CD14-positive monocyte (primary cell): ENCODE data around the gene PGD. TPM values are rescaled to one million over a fixed set of nuclear protein-coding genes. Genes with fewer than 3 reads are reported as not detected.

Experiments
- DNase-seq, 3 donors: peaks; one replicate each; pipeline ENCODE4 v3.0.0-alpha.2; 2011 to 2022
- H2AFZ ChIP-seq: 2 replicates; pipeline ENCODE4 v1.6.0; 2012; ENCODE audit warnings: mild to moderate bottlenecking, low read depth, low read length, inconsistent platforms; ENCODE audit not compliant: insufficient read depth, poor library complexity, severe bottlenecking
- H3K27ac ChIP-seq, 2 donors: 1 replicate in 1 of 2; 2 replicates in 1 of 2; pipeline ENCODE4 v1.5.1; 2012 to 2013; ENCODE audit warnings: low read length in 2 of 2, control low read depth in 1 of 2, inconsistent platforms in 1 of 2, low read depth in 1 of 2, mild to moderate bottlenecking in 1 of 2
- H3K27me3 ChIP-seq, 2 donors: one replicate each; pipeline versions ENCODE4 v1.6.0 to v1.6.1; 2011 to 2013; ENCODE audit warnings: low read length in 2 of 2; ENCODE audit not compliant: control insufficient read depth in 2 of 2, insufficient read depth in 2 of 2
- H3K36me3 ChIP-seq, 2 donors: replicated peaks in 1 of 2; 1 replicate in 1 of 2; 2 replicates in 1 of 2; pipeline versions ENCODE4 v1.5.1 to v1.6.1; 2012 to 2013; ENCODE audit warnings: low read length in 2 of 2, control low read depth in 1 of 2, inconsistent platforms in 1 of 2, mild to moderate bottlenecking in 1 of 2; ENCODE audit not compliant: insufficient read depth in 2 of 2, control insufficient read depth in 1 of 2
- H3K4me1 ChIP-seq, 2 donors: 1 replicate in 1 of 2; 2 replicates in 1 of 2; pipeline versions ENCODE4 v1.5.1 to v1.6.1; 2012 to 2013; ENCODE audit warnings: low read length in 2 of 2, control low read depth in 1 of 2, inconsistent platforms in 1 of 2, mild to moderate bottlenecking in 1 of 2, moderate library complexity in 1 of 2; ENCODE audit not compliant: insufficient read depth in 2 of 2, control insufficient read depth in 1 of 2
- H3K4me2 ChIP-seq: replicated peaks from 2 replicates; pipeline ENCODE3; 2012; ENCODE audit warnings: low read length, moderate library complexity, mild to moderate bottlenecking; ENCODE audit not compliant: poor library complexity, severe bottlenecking; ENCODE audit errors: extremely low read depth
- H3K4me3 ChIP-seq, 3 experiments: fragments of 200-600 bp in 1 of 3; sonication (generic) in 1 of 3; replicated peaks in 1 of 3; 1 replicate in 2 of 3; 2 replicates in 1 of 3; pipeline ENCODE4 v1.5.1; 2011 to 2013; ENCODE audit warnings: low read length in 3 of 3, mild to moderate bottlenecking in 3 of 3, control low read depth in 2 of 3, low read depth in 2 of 3, inconsistent platforms in 1 of 3, moderate library complexity in 1 of 3
- H3K79me2 ChIP-seq: 2 replicates; pipeline ENCODE4 v1.6.0; 2012; ENCODE audit warnings: mild to moderate bottlenecking, control low read depth, inconsistent platforms, low read length, moderate library complexity; ENCODE audit not compliant: insufficient read depth
- H3K9ac ChIP-seq: 2 replicates; pipeline ENCODE4 v1.6.0; 2017; ENCODE audit warnings: low read length, mild to moderate bottlenecking; ENCODE audit not compliant: insufficient read depth, poor library complexity, severe bottlenecking
- H3K9me3 ChIP-seq, 2 donors: replicated peaks in 1 of 2; 1 replicate in 1 of 2; 2 replicates in 1 of 2; pipeline versions ENCODE4 v1.5.1 to v1.6.1; 2012 to 2013; ENCODE audit warnings: low read length in 2 of 2, control low read depth in 1 of 2; ENCODE audit not compliant: control insufficient read depth in 1 of 2, insufficient read depth in 1 of 2
- H4K20me1 ChIP-seq: 2 replicates; pipeline ENCODE4 v1.6.0; 2012; ENCODE audit warnings: mild to moderate bottlenecking, low read length, control low read depth, moderate library complexity; ENCODE audit not compliant: insufficient read depth
- H3K27ac Mint-ChIP-seq, 7 donors: one replicate each; pipeline ENCODE4 v1.8.0; 2020; ENCODE audit warnings: mild to moderate bottlenecking in 7 of 7, mixed read lengths in 7 of 7, moderate library complexity in 6 of 7, inconsistent platforms in 2 of 7
- H3K27me3 Mint-ChIP-seq, 3 donors: one replicate each; pipeline ENCODE4 v1.8.0; 2021 to 2022; ENCODE audit warnings: low read depth in 3 of 3, mild to moderate bottlenecking in 3 of 3, mixed read lengths in 3 of 3, moderate library complexity in 3 of 3, inconsistent platforms in 1 of 3
- H3K36me3 Mint-ChIP-seq, 2 donors: one replicate each; pipeline ENCODE4 v1.8.0; 2020; ENCODE audit warnings: mixed read lengths in 2 of 2, inconsistent platforms in 1 of 2, mild to moderate bottlenecking in 1 of 2
- H3K4me1 Mint-ChIP-seq: one replicate; pipeline ENCODE4 v1.8.0; 2020; ENCODE audit warnings: mild to moderate bottlenecking, mixed read lengths
- H3K4me3 Mint-ChIP-seq, 2 donors: one replicate each; pipeline ENCODE4 v1.8.0; 2020; ENCODE audit warnings: mild to moderate bottlenecking in 2 of 2, mixed read lengths in 2 of 2, moderate library complexity in 1 of 2
- H3K9me3 Mint-ChIP-seq, 7 donors: one replicate each; pipeline ENCODE4 v1.8.0; 2020 to 2022; ENCODE audit warnings: mixed read lengths in 7 of 7, mild to moderate bottlenecking in 6 of 7, moderate library complexity in 6 of 7, inconsistent platforms in 2 of 7
- CTCF ChIP-seq: fragments of 200-600 bp; IDR thresholded peaks from one replicate; pipeline ENCODE4 v1.8.0; 2022; ENCODE audit warnings: antibody characterized with exemption, mild to moderate bottlenecking
- WGBS: methylation state at CpG from one replicate; pipeline ENCODE4 v1.1.5; 2013; ENCODE audit warnings: missing lambda C conversion rate; ENCODE audit not compliant: insufficient coverage; 5-methylcytosine and 5-hydroxymethylcytosine counted together
- intact Hi-C, 2 donors: fragments of 100-400 bp; cut with micrococcal nuclease; formaldehyde crosslinking; loops; one replicate each; pipeline versions ENCODE4 v1.15.0 to v1.15.1; 2023
- polyA plus RNA-seq, 3 donors: library from polyadenylated mRNA; depleted of rRNA in 1 of 3; unstranded in 2 of 3; stranded (reverse) in 1 of 3; fragments of 300-500 nt in 2 of 3; fragments of >200 nt in 1 of 3; fragmentation: Illumina TruSeq in 2 of 3; gene quantifications; 1 replicate in 2 of 3; 2 replicates in 1 of 3; pipeline ENCODE4 v1.2.3, GENCODE V29; 2012 to 2021

Gene PGD
- polyA plus RNA-seq, 3 donors: 173 to 509 (median 471) TPM

GRCh38 chr1:10434590-10434989 lies 35.7 kb downstream of the PGD start:
- no CpG with 5 or more reads among the region's 5 CpGs for WGBS

GRCh38 chr1:10437052-10437451 lies 38.2 kb downstream of the PGD start:
- peaks cover 0 to 1% (median 0%) of the 10 kb centered on the region in 3 donors for H3K27me3 Mint-ChIP-seq
- Histone ChIP-seq H3K4me1 (no peaks in the 10 kb centered on the region), H3K9ac (no peak overlapping the region), H4K20me1 (no peaks in the 10 kb centered on the region), H3K36me3 (no peaks in the 10 kb centered on the region), H3K9me3 (no peaks in the 10 kb centered on the region), H3K79me2 (no peaks in the 10 kb centered on the region), H2AFZ (no peak overlapping the region), H3K27me3 (no peaks in the 10 kb centered on the region), H3K27ac (no peak overlapping the region), H3K4me3 (no peak overlapping the region), H3K4me2 (no peak overlapping the region)
- DNase-seq: no peak
- no peaks in the 10 kb centered on the region for H3K4me1 Mint-ChIP-seq
- intact Hi-C loops: no loop called here
- no peaks in the 10 kb centered on the region for H3K9me3 Mint-ChIP-seq
- no peak overlapping the region for H3K4me3 Mint-ChIP-seq
- TF ChIP-seq CTCF: no peak
- 100% methylated on average over 1 of the region's 1 CpG for WGBS
- peaks cover 0 to 6% of the 10 kb centered on the region in 2 donors for H3K36me3 Mint-ChIP-seq
- H3K27ac Mint-ChIP-seq: peak overlapping the region in 1 of 7 donors; percentile 21

More at GRCh38 chr1:10434590-10434989, 35.7 kb downstream of the PGD start:
- DNase-seq: no peak
- H3K4me3 Mint-ChIP-seq: no peak overlapping the region
- Histone ChIP-seq H3K27ac (no peak overlapping the region), H3K9ac (no peak overlapping the region), H4K20me1 (no peaks in the 10 kb centered on the region), H3K79me2 (no peaks in the 10 kb centered on the region), H3K36me3 (no peaks in the 10 kb centered on the region), H3K4me2 (no peak overlapping the region), H3K4me3 (no peak overlapping the region), H3K27me3 (no peaks in the 10 kb centered on the region), H2AFZ (no peak overlapping the region), H3K4me1 (peaks cover 13 to 20% of the 10 kb centered on the region in 2 donors), H3K9me3 (no peaks in the 10 kb centered on the region)
- peaks cover 15% of the 10 kb centered on the region for H3K4me1 Mint-ChIP-seq
- intact Hi-C loops: loop anchor here in 1 of 2 donors (5.0 kb wide), 2 partner anchors 38 to 58 kb away; partner anchors contain the start of genes DFFA and PEX14
- H3K36me3 Mint-ChIP-seq: peaks cover 0 to 2% of the 10 kb centered on the region in 2 donors
- no peak for TF ChIP-seq CTCF
- H3K27ac Mint-ChIP-seq: peak overlapping the region in 1 of 7 donors; percentile 0
- H3K9me3 Mint-ChIP-seq: no peaks in the 10 kb centered on the region
- H3K27me3 Mint-ChIP-seq: peaks cover 0 to 5% (median 0%) of the 10 kb centered on the region in 3 donors
